Duodenal mucosa (tissue), 2 donors: Measurements from ENCODE around the gene ECE2.
"Not testable (repeated sequence)": the region's sequence is repeated elsewhere in the genome, so short reads cannot be mapped to it uniquely, and the experiment has no call there.

Source experiments
- H3K27ac ChIP-seq: one replicate; pipeline ENCODE4 v1.7.0; 2013; ENCODE audit warnings: low read depth, low read length
- H3K27me3 ChIP-seq, 2 donors: one replicate each; pipeline ENCODE4 v1.7.0; 2013; ENCODE audit warnings: low read length in 2 of 2, control low read depth in 1 of 2; ENCODE audit not compliant: insufficient read depth in 2 of 2, control insufficient read depth in 1 of 2
- H3K36me3 ChIP-seq, 2 donors: one replicate each; pipeline ENCODE4 v1.7.0; 2013; ENCODE audit warnings: low read length in 2 of 2, control low read depth in 1 of 2; ENCODE audit not compliant: insufficient read depth in 2 of 2, control insufficient read depth in 1 of 2
- H3K4me1 ChIP-seq, 2 donors: one replicate each; pipeline ENCODE4 v1.7.0; 2013; ENCODE audit warnings: low read length in 2 of 2, control low read depth in 1 of 2; ENCODE audit not compliant: insufficient read depth in 2 of 2, control insufficient read depth in 1 of 2
- H3K4me3 ChIP-seq, 2 donors: one replicate each; pipeline ENCODE4 v1.7.0; 2013; ENCODE audit warnings: low read length in 2 of 2, low read depth in 1 of 2
- H3K9ac ChIP-seq, 2 donors: one replicate each; pipeline ENCODE4 v1.7.0; 2013; ENCODE audit warnings: low read length in 2 of 2, low read depth in 1 of 2
- H3K9me3 ChIP-seq, 2 donors: one replicate each; pipeline ENCODE4 v1.7.0; 2013; ENCODE audit warnings: low read length in 2 of 2, control low read depth in 1 of 2; ENCODE audit not compliant: control insufficient read depth in 1 of 2

ECE2 gene

DNA sequence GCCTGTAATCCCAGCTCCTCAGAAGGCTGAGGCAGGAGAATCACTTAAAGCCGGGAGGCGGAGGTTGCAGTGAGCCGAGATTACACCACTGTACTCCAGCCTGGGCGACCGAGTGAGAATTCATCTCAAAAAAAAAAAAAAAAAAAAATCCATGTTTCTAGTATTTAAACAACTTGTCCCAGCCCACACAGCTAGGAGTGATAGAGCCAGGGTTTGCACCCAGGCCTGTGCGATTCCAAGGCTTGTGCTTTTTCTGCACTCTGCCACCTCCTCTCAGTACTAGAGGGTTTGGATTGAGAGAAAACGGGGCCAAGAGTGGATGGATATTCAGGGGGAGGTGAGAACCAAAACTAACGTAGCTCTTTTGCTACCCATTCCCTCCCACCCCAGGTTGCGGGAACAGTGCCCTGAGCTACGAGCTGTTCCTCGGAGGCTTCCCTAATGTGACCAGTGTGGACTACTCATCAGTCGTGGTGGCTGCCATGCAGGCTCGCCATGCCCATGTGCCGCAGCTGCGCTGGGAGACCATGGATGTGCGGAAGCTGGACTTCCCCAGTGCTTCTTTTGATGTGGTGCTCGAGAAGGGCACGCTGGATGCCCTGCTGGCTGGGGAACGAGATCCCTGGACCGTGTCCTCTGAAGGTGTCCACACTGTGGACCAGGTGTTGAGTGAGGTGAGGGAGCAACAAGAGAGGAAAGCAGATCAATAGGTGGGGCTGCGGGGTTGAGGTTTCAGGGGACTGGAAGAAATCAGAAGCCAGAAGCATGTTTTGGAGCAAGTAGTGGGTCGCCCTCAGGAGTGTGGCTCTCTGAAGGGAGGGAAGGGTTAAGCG is 18.5 kb upstream of the ECE2 start:
- Histone ChIP-seq H3K27ac (no peak overlapping the region), H3K36me3 (no peaks in the 10 kb centered on the region), H3K4me1 (peaks cover 10 to 17% of the 10 kb centered on the region in 2 donors), H3K9me3 (no peaks in the 10 kb centered on the region), H3K4me3 (no peak overlapping the region), H3K9ac (no peak overlapping the region), H3K27me3 (peaks cover 19 to 20% of the 10 kb centered on the region in 2 donors)

GRCh38 chr3:184258926-184259325 is 16.9 kb upstream of the ECE2 start:
- Histone ChIP-seq H3K36me3 (no peaks in the 10 kb centered on the region), H3K27ac (no peak overlapping the region), H3K4me1 (peaks cover 10 to 21% of the 10 kb centered on the region in 2 donors), H3K27me3 (peaks cover 27 to 30% of the 10 kb centered on the region in 2 donors), H3K4me3 (no peak overlapping the region), H3K9ac (no peak overlapping the region), H3K9me3 (no peaks in the 10 kb centered on the region)

- peaks cover 10 to 21% of the 10 kb centered on the region in 2 donors for H3K4me1 ChIP-seq
- H3K9ac ChIP-seq: no peak overlapping the region
- no peaks in the 10 kb centered on the region for H3K9me3 ChIP-seq
- no peak overlapping the region for H3K4me3 ChIP-seq
- H3K36me3 ChIP-seq: no peaks in the 10 kb centered on the region
- peaks cover 27 to 30% of the 10 kb centered on the region in 2 donors for H3K27me3 ChIP-seq
- no peak overlapping the region for H3K27ac ChIP-seq
Observed at GRCh38 chr3:184259396-184259877, 16.4 kb upstream of the ECE2 start.

DNA sequence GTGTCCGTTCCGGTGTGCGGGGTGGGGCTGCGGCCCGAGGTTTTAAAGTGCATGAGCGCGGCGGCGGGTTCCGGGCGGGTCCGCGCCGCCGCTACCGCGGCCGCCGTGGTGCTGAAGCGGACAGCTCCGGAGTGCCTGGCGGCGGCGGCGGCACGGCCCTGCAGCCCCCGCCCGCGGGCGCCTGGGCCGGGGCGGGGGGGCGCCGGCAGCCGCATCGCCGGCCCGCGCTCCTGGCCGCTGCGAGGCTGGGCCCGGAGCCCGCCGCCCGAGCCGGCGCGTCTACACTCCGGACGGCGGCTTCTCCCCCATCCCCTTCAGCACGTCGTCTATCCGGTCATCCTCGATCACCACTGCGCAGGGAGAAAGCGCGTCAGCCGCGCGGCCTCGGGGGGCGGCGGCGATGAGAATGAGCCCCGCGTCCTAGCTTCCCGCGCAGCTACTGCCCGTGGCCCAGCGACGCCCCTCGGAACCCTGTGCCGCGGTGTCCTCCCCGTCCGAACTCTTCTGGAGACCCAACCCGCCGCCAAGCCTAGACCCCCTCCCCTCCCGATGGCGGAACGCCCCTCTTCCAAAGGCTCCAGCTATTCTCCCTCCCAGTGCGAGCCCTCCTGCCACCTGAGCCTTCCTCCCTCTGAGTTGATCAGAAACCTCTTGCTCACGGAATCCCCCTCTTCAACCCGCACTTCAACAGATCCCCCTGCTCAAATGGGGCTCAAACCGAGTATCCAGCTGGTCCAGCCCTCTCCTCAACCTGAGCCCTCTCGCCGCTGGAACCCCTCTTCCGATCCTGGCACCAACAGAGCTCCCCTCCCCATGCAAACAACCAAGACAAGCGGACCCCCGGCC is 15.7 kb upstream of the ECE2 start:
- Histone ChIP-seq H3K27ac (no peak overlapping the region), H3K4me3 (peak overlapping the region in 1 of 2 donors; percentile 45), H3K9ac (no peak overlapping the region), H3K36me3 (no peaks in the 10 kb centered on the region), H3K27me3 (peaks cover 29 to 30% of the 10 kb centered on the region in 2 donors), H3K4me1 (peaks cover 10 to 21% of the 10 kb centered on the region in 2 donors), H3K9me3 (no peaks in the 10 kb centered on the region)

- Histone ChIP-seq H3K36me3 (no peaks in the 10 kb centered on the region), H3K4me3 (peak overlapping the region in 1 of 2 donors; percentile 45), H3K4me1 (peaks cover 10 to 21% of the 10 kb centered on the region in 2 donors), H3K27ac (no peak overlapping the region), H3K27me3 (peaks cover 29 to 30% of the 10 kb centered on the region in 2 donors), H3K9me3 (no peaks in the 10 kb centered on the region), H3K9ac (no peak overlapping the region)
Observed at GRCh38 chr3:184260724-184261269, 15.0 kb upstream of the ECE2 start.

DNA sequence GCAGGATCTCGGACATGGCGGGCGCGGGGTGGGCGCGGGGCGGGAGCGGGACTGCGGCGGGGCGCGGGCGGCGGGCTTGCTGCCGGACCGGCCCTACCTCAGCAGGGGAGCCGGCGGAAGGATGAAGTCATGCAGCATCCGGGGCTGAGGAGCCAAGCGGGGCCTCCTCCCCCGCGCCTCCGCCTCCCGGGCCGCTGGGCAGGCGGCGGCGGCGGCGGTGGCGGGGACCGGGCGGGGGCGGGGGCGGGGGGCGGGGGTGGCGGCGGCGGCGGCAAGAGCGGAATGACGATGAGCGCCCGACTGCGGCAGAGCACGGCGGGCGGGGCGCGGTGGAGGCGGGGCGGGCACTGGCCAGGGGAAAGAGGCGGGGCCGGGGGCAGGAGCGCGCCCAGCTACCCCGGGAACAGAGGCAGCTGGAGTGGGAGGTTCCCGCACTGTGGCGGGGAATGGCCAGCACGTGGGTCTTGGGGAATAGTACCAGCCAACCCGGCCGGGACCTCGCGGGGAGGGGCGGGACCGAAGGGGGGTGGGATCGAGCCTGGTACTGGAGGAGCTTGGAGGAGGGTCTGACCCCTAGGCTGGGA is 14.5 kb upstream of the ECE2 start, which contains the start of gene CAMK2N2:
Gene CAMK2N2 (minus strand): TSS at position 284 of the 584 bp plus-strand sequence. CDS start 268 bp downstream, at position 16.
- Histone ChIP-seq H3K4me3 (peak within 1 kb of the TSS; percentile 42 to 54), H3K9me3 (no peaks in the 10 kb centered on the region), H3K4me1 (peaks cover 10 to 21% of the 10 kb centered on the region in 2 donors), H3K27me3 (peaks cover 29 to 30% of the 10 kb centered on the region in 2 donors), H3K9ac (no peak within 1 kb of the TSS), H3K36me3 (no peaks in the 10 kb centered on the region), H3K27ac (no peak within 1 kb of the TSS)

GRCh38 chr3:184261854-184262763 is 13.7 kb upstream of the ECE2 start:
- peaks cover 29 to 30% of the 10 kb centered on the region in 2 donors for H3K27me3 ChIP-seq
- H3K4me1 ChIP-seq: peaks cover 10 to 21% of the 10 kb centered on the region in 2 donors
- H3K27ac ChIP-seq: no peak overlapping the region
- H3K4me3 ChIP-seq: peak overlapping the region; percentile 42 to 54
- H3K9ac ChIP-seq: no peak overlapping the region
- no peaks in the 10 kb centered on the region for H3K9me3 ChIP-seq
- H3K36me3 ChIP-seq: no peaks in the 10 kb centered on the region

DNA sequence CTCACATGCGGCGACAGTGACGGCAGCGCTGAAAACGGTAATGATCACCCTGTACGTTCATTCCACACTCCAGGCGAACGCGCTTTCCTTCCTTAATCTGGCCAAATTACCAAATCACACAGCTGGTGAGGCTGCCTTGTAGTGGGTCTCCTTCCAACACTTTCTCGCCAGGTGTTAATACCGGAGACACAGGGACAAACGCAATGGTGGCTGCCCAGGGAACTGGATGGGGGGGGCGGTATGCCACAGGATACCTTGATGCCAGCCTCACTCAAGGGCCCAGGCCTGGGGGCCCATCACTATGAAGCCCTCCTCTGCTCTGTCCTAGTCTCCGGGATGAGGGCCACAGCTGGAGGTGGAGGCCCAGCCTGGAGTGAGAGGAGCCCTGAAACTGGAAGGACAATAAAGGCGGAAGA is 13.1 kb upstream of the ECE2 start:
- no peak overlapping the region for H3K4me3 ChIP-seq
- no peak overlapping the region for H3K27ac ChIP-seq
- H3K9me3 ChIP-seq: no peaks in the 10 kb centered on the region
- H3K9ac ChIP-seq: no peak overlapping the region
- peaks cover 29 to 30% of the 10 kb centered on the region in 2 donors for H3K27me3 ChIP-seq
- no peaks in the 10 kb centered on the region for H3K36me3 ChIP-seq
- peaks cover 10 to 21% of the 10 kb centered on the region in 2 donors for H3K4me1 ChIP-seq

GRCh38 chr3:184267249-184267648 is 8.6 kb upstream of the ECE2 start:
- H3K9ac ChIP-seq, H3K4me3 ChIP-seq, H3K36me3 ChIP-seq, H3K9me3 ChIP-seq, H3K4me1 ChIP-seq, H3K27ac ChIP-seq: not testable (repeated sequence)
- H3K27me3 ChIP-seq: peaks cover 10 to 11% of the 10 kb centered on the region in 2 donors
